HG02884 (cell line): ENCODE data around the gene FAM180A.

Source experiments
- ATAC-seq: cut with Tn5 transposase; IDR thresholded peaks from one replicate; pipeline ENCODE4 v1.9.1; 2021; ENCODE audit warnings: mild to moderate bottlenecking, moderate library complexity; ENCODE audit not compliant: unreplicated experiment

Gene FAM180A

GRCh38 chr7:135771961-135772638 is 23.5 kb upstream of the FAM180A start:
- no peak for ATAC-seq

DNA sequence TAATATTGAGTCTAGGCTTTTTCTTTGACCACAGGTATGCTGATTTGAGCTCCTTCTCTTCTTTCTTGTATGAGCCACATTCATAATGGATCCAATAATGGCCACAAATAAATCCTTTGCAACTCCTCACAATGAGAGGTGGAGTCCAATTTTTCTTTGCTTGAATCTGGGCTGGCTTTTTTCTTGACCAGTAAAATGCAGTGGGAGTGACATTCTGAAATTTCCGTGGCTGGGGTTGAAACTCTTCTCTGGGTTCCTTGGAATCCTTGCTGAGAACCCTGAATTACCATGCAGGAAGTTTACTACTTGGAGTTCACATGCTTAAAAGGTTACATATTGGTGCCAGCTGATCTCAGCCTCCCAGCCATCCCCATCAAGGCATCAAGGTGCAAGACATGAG is 22.4 kb upstream of the FAM180A start:
- no peak for ATAC-seq

- ATAC-seq = no peak
Observed at GRCh38 chr7:135770139-135770710, 21.6 kb upstream of the FAM180A start.

DNA sequence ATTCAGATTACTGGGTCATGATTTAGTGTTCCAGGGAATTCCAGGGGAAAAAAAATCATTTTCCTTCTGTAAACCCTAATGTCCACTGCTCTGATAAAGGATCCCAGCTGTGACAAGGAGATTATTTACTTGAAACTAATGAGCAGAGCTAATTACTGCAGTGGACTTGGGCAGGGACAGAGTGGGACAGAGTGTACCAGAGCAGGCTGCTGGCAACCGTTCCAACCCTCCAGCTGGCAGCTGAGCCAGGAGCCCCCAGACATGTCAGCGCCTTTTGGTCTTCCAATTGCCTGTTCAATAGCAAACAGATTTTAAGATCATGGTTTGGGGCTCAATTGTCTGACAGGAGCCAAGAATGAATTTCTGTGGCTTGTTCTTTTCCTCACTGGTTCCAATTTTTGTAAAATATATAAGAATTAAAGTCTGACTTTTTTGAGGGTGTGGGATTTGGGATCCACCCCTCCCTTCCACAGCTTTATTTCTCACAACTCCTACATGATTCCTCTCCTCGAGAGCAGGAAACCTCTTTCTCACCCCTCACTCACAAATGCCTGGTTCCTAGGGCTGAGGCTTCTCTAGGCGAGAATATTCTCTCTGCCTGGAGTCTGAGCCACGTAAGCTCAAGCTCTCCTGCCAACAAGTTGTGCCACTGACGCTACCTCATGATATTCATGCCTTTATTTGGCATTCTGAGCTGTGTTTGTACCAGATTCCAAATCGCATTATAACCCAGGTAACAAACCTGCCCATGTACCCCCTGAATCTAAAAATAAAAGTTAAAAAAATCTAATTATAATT is 20.6 kb upstream of the FAM180A start:
- no peak for ATAC-seq

GRCh38 chr7:135768467-135768866 is 19.9 kb upstream of the FAM180A start:
- ATAC-seq = no peak

DNA sequence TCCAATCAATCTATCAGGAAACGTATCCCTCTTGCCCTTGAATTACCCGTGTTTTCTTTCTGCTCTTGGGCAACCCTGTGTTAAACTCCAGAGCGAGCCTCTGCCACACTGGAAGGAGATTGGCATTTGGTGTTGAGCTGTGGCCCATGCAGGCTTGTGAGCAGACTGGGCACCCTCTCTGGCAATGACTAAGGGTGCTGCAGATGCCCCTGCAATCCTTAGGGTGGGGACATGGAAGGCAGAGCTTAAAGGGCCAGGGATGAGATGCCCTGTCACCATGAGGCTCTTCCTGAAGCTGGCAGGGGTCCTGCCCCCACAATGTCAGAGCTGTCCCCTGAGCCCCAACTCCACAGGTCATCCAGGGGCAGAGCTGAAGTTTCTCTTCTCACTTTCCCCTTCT is 19.5 kb upstream of the FAM180A start:
- no peak for ATAC-seq

- no peak for ATAC-seq
Observed at GRCh38 chr7:135763261-135763660, 14.6 kb upstream of the FAM180A start.

DNA sequence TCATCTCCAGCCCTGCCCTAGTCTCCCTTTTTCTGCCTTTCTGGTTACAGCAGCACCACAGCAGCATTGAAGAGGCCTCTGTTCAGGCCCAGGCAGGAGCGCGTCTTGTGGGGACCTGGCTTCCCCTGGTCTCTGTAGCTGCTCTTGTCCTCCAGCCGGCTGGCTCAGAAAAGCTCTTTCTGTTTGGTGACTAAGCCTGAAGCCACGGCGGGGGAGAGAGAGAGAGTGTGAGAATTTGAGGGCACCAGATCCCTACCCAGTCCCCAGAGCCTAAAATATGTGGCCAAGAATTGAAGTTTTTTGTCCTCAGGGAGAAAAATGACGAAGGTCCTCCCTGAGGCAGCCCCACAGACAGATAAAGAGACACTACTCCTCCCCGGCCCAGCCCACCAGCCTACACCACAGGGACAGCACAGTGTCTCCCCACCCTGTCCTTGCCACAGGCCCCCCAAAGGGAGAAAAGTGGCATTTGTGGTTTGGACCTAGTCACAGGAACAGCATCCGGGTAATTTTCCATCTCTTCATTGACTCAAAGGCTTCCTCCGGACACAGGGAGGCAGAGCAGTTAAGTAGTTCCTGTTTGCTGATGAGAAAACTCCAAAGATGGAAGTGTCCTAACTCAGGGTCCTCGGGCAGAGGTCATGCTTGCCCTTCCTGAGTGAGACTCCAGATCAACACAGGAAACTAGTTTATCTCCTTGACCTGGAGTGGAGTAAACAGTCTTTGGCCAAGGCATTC is 13.3 kb upstream of the FAM180A start:
- no peak for ATAC-seq

- no peak for ATAC-seq
Observed at GRCh38 chr7:135759532-135759931, 10.9 kb upstream of the FAM180A start.

DNA sequence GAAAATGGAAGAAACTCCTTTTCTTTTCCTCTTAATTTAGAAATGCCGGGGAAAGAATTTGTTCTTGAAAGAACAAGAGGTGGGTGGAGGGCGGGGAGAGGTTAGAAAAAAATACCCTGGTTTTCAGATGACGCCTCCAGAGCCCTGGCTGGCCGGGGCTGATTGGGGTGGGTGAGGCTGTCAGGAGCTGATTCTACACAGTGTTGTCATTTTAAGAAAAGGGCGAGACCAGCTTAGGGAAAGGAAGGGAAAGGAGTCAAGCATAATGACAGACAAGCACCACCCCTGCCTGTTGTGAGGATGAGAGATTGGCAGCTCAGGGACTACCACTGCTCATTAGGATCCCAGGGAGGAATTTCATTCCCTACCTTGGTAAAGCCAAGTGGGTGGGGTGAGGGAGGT is 9.9 kb upstream of the FAM180A start:
- no peak for ATAC-seq

DNA sequence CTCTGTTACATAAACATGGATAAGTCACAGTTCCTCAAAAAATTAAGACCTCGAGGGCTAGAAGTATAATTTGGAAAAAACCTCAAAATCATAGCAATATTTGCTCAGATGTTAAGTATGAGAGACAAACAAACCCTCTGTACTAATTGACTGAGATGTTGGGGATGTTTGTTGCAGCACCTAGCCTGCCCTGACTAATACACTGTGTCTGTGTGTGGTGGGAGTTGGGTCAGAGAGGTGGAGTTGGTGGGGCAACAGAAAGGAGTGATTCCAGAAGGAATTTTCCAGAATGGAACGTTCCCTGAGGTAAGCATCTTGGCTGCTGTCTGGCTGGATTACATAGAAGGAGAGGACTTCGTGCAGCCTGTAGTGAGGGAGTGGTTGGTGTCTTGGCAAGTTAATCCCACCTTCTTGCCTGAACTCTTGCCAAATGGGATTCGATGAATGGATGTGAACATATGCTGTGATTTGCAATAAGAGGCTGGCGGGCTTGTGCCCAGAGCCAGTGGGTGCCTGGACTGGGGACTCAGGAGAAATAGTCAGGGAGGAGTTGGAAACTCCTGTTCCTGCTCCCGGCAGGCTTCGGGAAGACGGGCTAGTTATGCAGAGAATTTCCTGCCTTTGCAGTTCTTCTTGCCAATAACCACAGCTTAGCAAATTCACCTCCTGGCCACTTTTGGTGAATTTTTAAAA is 9.3 kb upstream of the FAM180A start:
- ATAC-seq = no peak

- ATAC-seq = no peak
Observed at GRCh38 chr7:135756191-135756590, 7.6 kb upstream of the FAM180A start.

DNA sequence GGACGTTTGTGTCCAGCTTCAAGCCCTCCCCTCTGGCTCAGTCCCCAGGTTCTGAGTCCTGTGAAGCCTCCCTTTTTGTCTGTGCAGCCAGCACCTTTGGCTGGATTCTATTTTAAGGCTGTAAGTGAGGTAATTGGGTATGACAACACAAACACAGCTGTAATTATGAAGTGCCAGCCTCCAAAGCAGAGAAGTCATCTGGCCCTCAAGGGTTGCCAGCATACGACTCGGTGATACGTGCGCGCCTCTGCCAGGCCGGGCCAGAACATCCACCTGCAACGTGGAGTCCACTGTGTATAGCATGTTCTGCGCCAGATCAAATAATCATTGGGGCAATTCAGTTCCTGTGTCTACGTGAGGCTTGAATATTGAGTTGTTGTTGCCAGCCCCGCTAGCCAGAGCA is 6.7 kb upstream of the FAM180A start:
- no peak for ATAC-seq

DNA sequence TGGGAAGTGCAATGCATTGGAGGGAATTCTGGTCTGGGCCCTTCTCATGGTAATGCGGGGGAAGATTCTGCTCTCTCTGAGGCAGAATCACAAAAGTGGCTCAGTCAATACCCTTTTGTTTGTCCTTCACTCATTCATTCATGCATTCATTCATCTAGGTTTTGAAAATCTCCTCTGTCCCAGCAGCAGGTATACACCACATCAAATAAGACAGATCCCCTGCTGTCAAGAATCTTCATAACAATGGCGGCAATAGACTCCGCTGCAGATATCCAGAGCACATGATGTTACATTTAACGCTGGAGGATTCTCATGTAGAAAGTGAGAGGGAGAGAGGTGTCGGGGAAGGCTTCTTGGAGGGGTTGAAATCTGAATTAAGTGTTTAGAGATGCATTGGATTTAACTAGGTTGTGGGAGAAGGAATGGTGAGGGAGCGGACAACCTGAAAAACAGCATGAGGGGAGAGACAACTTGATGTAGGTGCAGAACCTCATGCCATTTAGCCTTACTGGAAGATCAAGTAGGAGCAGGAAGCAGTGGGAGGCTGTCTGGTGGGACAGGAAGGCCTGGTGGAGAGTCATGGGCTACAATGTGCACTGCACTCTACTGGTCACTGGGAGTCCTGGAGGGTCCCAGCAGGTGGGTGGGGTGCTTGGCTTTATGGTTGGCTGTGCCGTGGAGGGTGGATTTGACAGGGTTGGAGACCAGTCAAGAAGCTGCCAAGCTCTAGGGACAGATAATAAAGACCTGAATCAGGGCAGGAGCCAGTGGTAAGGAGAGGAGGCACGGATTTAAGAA is 5.2 kb upstream of the FAM180A start:
- no peak for ATAC-seq

GRCh38 chr7:135747366-135747765 is 1.2 kb downstream of the FAM180A start:
- no peak for ATAC-seq

DNA sequence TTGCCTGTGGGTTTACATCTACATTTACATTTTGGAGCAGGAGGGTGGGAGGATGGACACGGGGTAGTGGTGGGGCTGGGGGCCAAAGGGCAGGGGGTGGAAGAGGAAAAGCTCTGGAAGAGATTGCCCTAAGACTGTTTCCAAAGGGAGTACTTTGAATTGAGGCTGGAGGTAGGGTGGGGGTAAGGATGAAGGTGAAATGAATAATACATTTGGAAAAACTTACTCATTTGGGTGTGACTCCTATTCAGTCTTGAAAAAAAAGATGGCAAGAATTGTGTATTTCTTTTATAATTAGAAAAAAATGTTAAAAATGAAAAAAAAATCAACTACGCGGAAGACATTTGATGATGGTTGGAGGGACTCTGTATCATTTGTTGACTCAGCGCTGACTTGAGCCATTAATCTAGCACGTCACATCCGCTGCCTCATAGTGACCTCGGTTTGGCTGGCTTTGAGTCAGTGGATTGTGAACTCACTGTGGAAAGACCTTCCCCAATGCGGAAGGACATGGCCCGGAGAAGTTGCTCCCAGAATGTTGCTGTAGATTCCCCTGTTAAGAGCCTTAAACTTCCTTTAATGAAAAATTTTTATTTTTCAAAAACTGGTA is 2.8 kb downstream of the FAM180A start:
- ATAC-seq = no peak

GRCh38 chr7:135744938-135745702 is 3.5 kb downstream of the FAM180A start:
- no peak for ATAC-seq

DNA sequence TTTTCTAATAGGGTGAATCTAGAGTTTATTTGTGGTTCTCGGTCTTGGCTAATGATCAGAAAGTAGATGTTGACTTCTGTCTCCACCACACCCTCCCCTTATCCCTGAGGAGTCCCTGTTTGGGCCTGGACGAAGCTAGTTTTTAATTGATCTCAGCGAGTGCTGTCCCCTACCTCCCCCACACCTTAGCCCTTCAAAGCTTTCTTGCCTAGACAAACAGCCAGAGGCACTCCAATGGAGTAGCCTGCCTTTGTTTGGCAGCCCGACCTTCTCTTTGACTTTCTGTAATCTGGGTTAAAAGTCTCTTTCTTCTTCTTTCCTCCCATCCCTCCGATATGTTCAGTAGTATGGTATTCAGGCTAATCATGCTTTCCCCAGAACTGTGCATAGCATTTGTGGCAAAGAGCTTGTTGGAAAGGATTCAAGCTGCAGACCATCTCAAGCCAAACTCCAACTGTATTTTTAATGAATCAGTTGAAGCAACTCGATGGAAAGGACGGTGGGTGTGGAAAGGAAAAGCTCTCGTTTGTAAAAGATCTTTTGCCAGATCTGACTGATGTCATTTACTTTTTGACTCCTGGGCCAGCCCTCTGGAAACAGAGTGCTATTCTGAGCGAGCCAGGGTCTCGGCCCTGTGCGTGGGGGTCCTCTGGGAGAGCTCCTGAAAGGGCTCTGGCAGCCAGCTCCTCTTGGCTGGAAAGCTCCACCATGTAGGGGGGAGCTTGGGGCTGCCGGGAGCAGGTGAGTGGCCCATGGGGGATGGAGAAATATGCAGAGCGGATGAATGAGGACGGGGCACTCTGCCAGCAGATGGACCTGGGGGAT is 4.5 kb downstream of the FAM180A start:
- no peak for ATAC-seq
